Natural killer cell (primary cell): Measurements from ENCODE around the gene CROCC2. TPM values are rescaled to one million over a fixed set of nuclear protein-coding genes. Genes with fewer than 3 reads are reported as not detected.

Experiments used
- ATAC-seq, 3 donors: fragments of 150-1000 bp in 2 of 3; fragments of 200-7000 bp in 1 of 3; cut with Tn5 transposase; 1 replicate in 1 of 3; 2 replicates in 2 of 3; pipeline ENCODE4 v1.10.0; 2021; ENCODE audit warnings: mild to moderate bottlenecking in 2 of 3, moderate library complexity in 2 of 3
- DNase-seq, 2 donors: peaks; one replicate each; pipeline versions ENCODE4 v3.0.0 to v3.0.0-alpha.2; 2013 to 2021; ENCODE audit warnings: mixed read lengths in 1 of 2
- H3K27ac ChIP-seq: one replicate; pipeline ENCODE4 v1.5.1; 2013; ENCODE audit warnings: mild to moderate bottlenecking, low read length
- H3K27me3 ChIP-seq: one replicate; pipeline ENCODE4 v1.6.1; 2013; ENCODE audit warnings: low read length; ENCODE audit not compliant: control insufficient read depth, insufficient read depth
- H3K36me3 ChIP-seq: one replicate; pipeline ENCODE4 v1.6.1; 2013; ENCODE audit warnings: low read length; ENCODE audit not compliant: control insufficient read depth, insufficient read depth
- H3K4me1 ChIP-seq: one replicate; pipeline ENCODE4 v1.6.1; 2013; ENCODE audit warnings: low read length; ENCODE audit not compliant: control insufficient read depth, insufficient read depth
- H3K4me3 ChIP-seq: one replicate; pipeline ENCODE4 v1.5.1; 2013; ENCODE audit warnings: low read length
- H3K9me3 ChIP-seq: one replicate; pipeline ENCODE4 v1.6.1; 2013; ENCODE audit warnings: low read length; ENCODE audit not compliant: control insufficient read depth, insufficient read depth
- H3K27ac Mint-ChIP-seq, 2 donors: one replicate each; pipeline ENCODE4 v1.8.0; 2022; ENCODE audit warnings: mild to moderate bottlenecking in 2 of 2, mixed read lengths in 2 of 2, moderate library complexity in 1 of 2
- H3K27me3 Mint-ChIP-seq, 2 donors: one replicate each; pipeline ENCODE4 v1.8.0; 2022; ENCODE audit warnings: low read depth in 2 of 2, mixed read lengths in 2 of 2
- H3K36me3 Mint-ChIP-seq: one replicate; pipeline ENCODE4 v1.8.0; 2022; ENCODE audit warnings: mixed read lengths
- H3K4me1 Mint-ChIP-seq, 2 donors: one replicate each; pipeline ENCODE4 v1.8.0; 2022; ENCODE audit warnings: mixed read lengths in 2 of 2
- H3K4me3 Mint-ChIP-seq: one replicate; pipeline ENCODE4 v1.8.0; 2022; ENCODE audit warnings: mild to moderate bottlenecking, moderate library complexity, mixed read lengths
- H3K9me3 Mint-ChIP-seq, 2 donors: one replicate each; pipeline ENCODE4 v1.8.0; 2022; ENCODE audit warnings: mixed read lengths in 2 of 2
- CTCF ChIP-seq: fragments of 200-600 bp; IDR thresholded peaks from one replicate; pipeline ENCODE4 v1.8.0; 2022; ENCODE audit warnings: antibody characterized with exemption
- WGBS: methylation state at CpG from one replicate; pipeline ENCODE4 v1.1.7; 2013; ENCODE audit warnings: missing lambda C conversion rate; ENCODE audit not compliant: insufficient coverage; 5-methylcytosine and 5-hydroxymethylcytosine counted together
- intact Hi-C: fragments of 100-400 bp; cut with micrococcal nuclease; formaldehyde crosslinking; loops from one replicate; pipeline ENCODE4 v1.14.2; 2022
- total RNA-seq, 4 donors: library from RNA; stranded (reverse); fragments of 120-200 nt in 1 of 4; gene quantifications; one replicate each; pipeline versions ENCODE4 v1.2.3 to v1.2.4, GENCODE V29; 2013 to 2022

The CROCC2 gene
- total RNA-seq, 3 donors from 2014 or later (not counting 1 experiment from before 2014, with no cell fraction given), result 0.14 TPM; not detected in 2

- H3K4me3 ChIP-seq, result no peak within 1 kb of the TSS
- no peaks in the 10 kb centered on the region for H3K27me3 ChIP-seq
- Mint-ChIP-seq H3K4me1 (peaks cover 0 to 5% of the 10 kb centered on the region in 2 donors), H3K27ac (no peak within 1 kb of the TSS), H3K27me3 (peaks cover 0 to 9% of the 10 kb centered on the region in 2 donors), H3K4me3 (no peak within 1 kb of the TSS), H3K9me3 (no peaks in the 10 kb centered on the region), H3K36me3 (no peaks in the 10 kb centered on the region)
- 84% methylated on average over 21 of the region's 21 CpGs for WGBS
- no peak for TF ChIP-seq CTCF
- no peak within 1 kb of the TSS for H3K27ac ChIP-seq
- DNase-seq, result no peak
- H3K36me3 ChIP-seq, result no peaks in the 10 kb centered on the region
- no peaks in the 10 kb centered on the region for H3K4me1 ChIP-seq
- intact Hi-C loops, result no loop called here
- H3K9me3 ChIP-seq, result no peaks in the 10 kb centered on the region
- no peak for ATAC-seq
Observed at GRCh38 chr2:240868286-240869108, 37.6 kb upstream of the CROCC2 start, which contains the start of gene AGXT. TSS of gene AGXT (plus strand) at chr2:240868824. CDS start at chr2:240868866, 42 bp downstream.

GRCh38 chr2:240869109-240869955, 36.8 kb upstream of the CROCC2 start:
- no peaks in the 10 kb centered on the region for H3K36me3 Mint-ChIP-seq
- no peak overlapping the region for H3K4me3 Mint-ChIP-seq
- ATAC-seq (no peak), DNase-seq (no peak)
- peaks cover 0 to 5% of the 10 kb centered on the region in 2 donors for H3K4me1 Mint-ChIP-seq
- Histone ChIP-seq H3K9me3 (no peaks in the 10 kb centered on the region), H3K4me1 (no peaks in the 10 kb centered on the region), H3K36me3 (no peaks in the 10 kb centered on the region), H3K27me3 (no peaks in the 10 kb centered on the region), H3K4me3 (no peak overlapping the region), H3K27ac (no peak overlapping the region)
- WGBS, result 92% methylated on average over 25 of the region's 25 CpGs
- no peaks in the 10 kb centered on the region for H3K9me3 Mint-ChIP-seq
- no peak for TF ChIP-seq CTCF
- intact Hi-C loops, result no loop called here
- H3K27me3 Mint-ChIP-seq, result peaks cover 0 to 6% of the 10 kb centered on the region in 2 donors
- no peak overlapping the region for H3K27ac Mint-ChIP-seq

DNA sequence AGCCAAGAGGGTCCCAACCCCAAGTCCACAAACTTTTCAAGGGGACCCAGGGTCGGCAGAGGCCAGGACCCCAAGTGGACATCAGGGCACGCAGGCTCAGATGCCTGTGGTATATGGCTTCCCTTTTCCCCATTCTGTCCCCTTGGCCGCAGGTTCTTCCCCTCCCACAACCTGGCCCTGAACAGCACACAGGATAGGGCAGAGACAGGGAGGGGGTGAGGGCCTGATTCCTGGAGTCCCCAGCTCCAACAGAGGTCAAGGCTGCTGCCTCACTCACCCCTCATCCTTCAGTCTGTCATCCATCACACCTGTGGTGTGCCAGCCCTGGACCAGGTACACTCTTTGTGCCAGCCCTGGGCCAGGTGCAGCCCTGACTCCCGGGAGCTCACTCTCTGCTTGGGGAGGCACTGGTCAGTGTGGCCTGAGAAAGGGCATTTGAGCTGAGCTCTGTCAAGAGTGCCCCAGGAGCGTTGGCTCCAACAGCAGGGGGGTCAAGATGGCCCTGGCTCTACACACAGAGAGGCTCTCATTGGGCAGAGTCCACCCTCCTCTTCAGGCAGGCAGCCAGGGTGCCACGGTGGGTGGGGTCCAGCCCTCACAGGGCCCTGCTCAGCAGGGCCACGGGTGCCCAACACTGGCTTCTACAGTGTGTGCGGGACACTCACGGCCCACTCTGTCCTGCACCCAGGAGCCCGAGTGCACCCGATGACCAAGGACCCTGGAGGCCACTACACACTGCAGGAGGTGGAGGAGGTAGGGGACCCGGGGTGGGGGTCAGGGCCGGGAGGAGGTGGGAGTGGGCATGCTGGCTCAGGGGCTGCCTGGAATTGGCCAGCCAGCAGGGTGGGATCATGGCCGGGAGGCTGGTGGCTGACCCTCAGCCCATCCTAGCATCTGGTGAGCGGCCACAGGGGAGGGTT, 35.9 kb upstream of the CROCC2 start:
- Mint-ChIP-seq H3K27ac (no peak overlapping the region), H3K4me1 (peaks cover 0 to 3% of the 10 kb centered on the region in 2 donors), H3K27me3 (peaks cover 0 to 4% of the 10 kb centered on the region in 2 donors), H3K9me3 (no peaks in the 10 kb centered on the region), H3K36me3 (no peaks in the 10 kb centered on the region), H3K4me3 (no peak overlapping the region)
- no peak for TF ChIP-seq CTCF
- Histone ChIP-seq H3K4me1 (no peaks in the 10 kb centered on the region), H3K9me3 (no peaks in the 10 kb centered on the region), H3K36me3 (no peaks in the 10 kb centered on the region), H3K27me3 (no peaks in the 10 kb centered on the region), H3K27ac (no peak overlapping the region), H3K4me3 (no peak overlapping the region)
- DNase-seq (no peak), ATAC-seq (no peak)
- intact Hi-C loops, result no loop called here
- 86% methylated on average over 14 of the region's 15 CpGs for WGBS
